Fibroblast of skin of right biceps (primary cell): ENCODE measurements around the gene CLASP1.
"Not testable (repeated sequence)": the region's sequence is repeated elsewhere in the genome, so short reads cannot be mapped to it uniquely, and the experiment has no call there.

Source experiments
- DNase-seq: peaks from one replicate; pipeline ENCODE4 v3.0.0-alpha.2; 2013

The CLASP1 gene

DNA sequence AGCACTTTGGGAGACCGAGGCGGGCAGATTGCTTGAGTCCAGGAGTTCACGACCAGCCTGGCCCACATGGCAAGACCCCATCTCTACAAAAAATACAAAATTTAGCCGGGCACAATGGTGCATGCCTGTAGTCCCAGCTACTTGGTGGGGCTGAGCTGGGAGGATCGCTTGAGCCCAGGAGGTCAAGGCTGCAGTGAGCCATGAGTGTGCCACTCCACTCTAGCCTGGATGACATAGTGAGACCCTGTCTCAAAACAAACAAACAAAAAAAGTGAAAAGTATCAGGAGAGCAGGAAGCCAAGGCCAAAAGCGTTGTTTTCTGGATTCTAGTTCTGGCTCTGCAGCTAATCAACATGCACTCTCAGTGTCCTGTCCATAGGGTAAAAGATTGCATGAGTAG is 10.7 kb upstream of the CLASP1 start:
- no peak for DNase-seq

DNA sequence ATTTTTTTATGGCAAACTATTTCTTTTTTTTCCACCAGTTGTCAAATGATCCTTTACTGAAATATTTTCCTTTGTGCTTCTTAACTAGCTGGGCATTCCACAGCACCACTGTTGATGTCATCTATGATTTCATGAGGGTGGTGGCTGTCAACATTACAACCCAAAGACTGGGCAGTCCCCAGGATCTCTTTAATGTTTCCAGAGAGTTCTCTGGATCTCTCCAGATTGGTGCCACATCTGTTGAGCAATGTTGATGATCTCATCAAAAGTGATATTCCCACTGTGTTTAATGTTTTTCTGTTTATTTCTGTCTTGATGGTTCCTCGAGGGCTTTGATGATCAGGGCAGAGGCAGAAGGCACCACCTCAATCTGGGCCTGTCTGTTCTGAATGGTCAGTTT is 9.1 kb upstream of the CLASP1 start:
- DNase-seq: not testable (repeated sequence)

DNA sequence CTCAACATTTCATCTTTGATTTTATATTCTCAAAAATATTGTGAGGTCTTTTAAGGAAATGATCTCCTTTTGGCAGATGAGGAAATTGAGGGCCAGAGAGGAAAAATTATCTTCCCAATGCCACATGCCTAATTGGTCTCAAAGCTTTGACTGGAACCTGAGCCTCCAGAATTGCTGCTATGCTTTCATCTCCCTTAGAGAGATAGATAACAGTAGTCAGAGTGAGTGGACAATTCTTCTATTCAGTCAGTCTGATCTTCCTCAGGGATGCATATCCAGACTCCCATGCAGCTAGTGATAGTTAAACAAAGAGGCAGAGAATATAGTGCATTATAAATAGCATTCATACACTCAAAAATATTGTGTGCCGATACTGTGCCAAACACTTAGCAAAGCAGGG is 3.8 kb upstream of the CLASP1 start:
- no peak for DNase-seq

DNA sequence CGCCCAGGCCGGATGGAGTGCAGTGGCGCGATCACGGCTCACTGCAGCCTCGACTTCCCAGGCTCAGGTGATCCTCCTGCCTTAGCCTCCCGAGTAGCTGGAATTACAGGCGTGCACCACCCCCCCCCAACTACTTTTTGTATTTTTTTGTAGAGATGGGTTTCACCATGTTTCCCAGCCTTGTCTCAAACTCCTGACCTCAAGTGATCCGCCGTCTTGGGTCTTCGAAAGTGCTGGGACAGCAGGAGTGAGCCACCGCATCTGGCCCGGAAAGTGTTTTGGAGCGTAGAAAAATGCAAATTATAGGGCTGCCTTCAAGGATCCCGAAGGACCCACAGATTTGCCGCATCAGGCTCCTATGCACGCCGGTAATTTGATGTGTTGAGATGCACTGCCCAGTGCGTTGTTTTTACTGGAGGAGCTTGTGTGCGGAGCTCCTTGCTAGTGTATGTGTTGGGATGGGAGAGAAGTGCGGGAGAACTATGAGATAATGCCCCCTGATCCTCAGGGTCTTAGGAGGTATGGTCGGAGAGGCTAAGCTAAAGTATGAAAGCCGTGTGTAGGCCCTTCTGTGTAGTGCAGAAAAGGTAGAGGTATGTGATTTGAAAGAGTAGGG is 1.2 kb upstream of the CLASP1 start:
- DNase-seq: peak; percentile 11

DNA sequence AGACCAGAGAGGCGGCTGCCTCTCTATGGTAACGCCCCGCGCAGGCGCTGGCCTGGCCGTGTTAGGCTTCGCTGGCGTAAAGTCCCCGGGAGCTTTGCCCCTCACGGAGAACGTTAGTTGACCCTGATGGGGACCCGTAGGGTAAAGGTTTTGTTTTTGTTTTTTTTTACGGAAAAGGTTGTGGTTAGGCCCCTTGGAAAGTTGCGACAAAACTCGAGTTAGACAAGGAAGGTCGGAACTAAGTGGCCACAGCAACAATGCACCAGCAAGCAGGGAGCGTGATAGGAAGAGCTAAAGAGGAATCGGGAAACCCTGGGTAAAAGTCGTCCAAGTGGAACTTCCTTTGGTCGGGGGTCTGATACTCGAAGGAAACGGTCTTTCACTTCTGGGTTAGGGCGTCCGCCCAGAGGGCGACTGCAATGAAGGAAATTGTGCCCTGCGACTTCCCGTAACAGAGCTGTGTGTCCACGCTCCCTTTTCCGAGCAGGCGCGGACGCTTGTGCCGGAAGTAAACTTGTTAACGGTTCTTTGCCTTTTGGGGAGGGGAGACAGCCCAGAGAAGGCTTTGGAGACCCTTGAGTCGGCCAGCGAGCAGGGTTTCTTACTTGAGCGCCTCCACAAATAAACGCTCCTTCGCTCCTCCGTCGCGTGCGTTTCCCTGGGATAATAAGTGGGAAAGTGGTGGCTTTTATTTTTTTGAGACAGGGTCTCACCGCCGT is 493 bp upstream of the CLASP1 start:
- DNase-seq: peak; percentile 98

DNA sequence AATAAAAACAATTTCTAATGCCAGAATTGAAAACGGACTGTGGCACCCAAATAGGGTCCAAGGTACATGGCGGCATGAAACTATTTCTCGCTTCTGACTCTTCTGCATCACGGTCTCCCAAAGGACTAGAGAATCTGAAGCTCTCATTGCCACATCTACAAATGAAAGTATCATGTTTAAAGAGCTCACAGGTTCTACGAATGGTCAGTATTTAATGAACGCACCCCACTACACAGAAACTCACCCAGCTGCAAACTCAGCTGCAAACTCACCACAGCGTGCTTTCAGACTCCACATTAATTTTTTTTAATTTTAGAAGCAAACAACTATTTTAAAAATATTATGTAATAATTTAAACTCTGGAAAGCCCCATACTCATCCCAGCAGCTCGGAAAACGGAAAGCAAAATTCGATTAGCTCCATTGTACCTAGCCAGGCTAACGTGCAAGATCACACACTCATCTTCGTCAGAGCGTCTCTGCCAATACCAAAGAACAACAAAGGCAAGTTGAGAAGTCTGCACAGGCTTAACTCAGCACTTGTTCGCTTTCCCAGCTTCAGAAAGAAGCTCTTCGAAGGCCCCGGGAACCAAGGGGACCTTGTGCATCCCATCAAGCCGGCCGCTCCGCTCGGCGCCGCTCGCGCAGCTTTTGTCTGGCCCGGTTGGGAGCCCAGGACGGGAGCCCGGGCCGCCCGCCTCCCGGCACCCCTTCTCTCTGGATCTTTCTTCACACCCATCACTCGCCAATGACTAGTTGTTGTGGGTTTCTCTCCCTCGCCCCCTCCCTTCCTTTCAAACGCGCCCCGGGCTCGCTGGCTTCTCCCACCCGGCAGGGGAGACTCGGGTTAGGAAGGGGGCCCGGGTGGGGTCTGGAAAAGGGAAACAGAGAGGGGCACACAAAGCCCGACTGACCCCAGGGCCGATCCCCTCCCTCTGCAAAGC is 785 bp downstream of the CLASP1 start:
- DNase-seq: peak; percentile 50

DNA sequence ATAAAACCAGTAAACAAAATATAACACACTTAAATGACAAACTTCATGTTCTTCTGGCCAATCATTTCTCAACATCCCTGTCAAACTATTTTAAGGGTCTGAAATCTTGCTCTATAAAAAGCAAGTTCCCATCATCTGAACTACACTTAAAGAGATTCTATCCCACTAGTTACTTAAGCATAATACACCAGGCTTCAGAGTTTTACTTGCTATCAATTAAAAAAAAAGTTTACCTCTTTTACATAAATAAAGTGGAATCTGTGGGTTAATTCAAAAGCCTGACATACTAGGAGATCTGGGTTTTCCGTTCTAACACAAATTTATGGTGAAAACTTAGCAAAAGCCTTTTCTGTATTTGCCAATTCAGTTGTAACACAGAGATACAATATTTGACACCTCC is 1.9 kb downstream of the CLASP1 start:
- DNase-seq: no peak

DNA sequence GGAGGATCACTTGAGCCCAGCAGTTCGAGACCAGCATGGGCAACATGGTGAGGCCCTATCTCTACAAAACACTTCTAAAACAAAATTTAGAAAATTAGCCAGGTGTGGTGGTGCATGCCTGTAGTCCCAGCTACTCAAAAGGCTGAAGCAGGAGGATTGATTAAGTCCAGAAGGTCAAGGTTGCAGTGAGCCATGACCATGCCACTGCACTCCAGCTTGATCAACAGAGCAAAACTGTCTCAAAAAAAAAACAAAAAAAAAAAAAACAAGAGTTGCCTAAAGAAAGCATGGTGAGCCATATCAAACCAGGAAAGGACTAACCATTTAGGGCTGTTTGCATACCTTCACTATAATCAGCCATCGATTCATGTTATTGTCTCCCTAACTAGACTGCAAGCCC is 4.5 kb downstream of the CLASP1 start:
- DNase-seq: no peak

DNA sequence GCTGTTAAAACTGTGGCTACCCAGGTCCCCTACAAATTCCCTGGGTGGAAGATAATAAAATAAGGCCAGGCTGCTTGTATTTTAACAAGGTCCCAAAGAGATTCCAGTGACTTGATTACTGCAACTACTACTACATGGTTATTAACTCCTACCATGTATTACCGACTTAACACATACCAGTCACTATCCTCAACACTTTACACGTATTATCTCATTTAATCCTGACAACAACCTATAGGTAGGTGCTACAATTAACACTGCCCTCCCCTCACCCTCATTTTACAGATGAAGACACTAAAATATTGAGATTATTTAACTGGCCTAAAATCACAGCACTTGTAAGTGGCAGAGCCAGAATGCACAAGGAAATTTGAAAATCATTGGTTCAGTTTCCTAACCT is 5.4 kb downstream of the CLASP1 start:
- DNase-seq: no peak

DNA sequence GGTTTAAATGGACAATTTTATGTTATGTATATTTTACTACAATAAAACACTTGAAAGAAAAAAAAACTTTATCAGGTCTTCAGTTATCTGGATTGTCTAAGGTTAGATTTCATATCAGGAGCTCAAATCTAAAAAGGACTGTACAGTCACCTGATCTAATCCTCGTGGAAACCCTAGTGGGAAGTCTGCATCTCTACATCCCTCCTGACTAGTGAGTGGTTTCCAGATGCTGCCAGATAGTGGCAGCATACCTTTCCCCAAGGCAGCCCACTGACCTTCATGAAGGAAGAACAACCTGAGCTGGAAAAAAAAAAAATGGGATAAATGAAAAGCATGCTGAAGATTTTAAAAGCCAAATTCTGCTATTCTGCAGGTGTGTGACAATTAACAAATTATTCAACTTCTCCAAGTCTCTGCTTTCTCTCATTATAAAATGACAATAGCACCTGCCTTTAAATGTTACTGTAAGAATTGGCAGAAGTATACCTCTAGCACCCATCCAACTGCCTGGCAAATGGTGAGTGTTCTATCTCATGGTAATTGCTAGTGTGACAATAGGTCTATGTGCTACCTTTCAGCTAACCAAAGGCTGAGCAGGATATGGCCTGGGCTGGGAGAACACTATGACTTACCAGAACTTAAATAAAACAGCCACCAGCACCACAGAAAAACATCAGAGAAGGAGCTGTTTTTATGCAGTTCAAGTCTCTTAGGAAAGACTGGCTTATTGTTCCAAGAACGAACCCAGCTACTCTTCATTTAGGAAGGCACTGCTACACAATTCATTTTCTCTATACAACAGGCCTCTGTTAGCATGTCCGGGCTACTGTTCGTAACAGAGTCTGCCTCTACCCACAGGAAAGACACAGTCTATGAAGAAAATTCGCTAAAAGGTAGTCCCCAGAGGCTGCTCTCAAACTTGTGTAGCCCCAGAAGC is 8.6 kb downstream of the CLASP1 start:
- no peak for DNase-seq

DNA sequence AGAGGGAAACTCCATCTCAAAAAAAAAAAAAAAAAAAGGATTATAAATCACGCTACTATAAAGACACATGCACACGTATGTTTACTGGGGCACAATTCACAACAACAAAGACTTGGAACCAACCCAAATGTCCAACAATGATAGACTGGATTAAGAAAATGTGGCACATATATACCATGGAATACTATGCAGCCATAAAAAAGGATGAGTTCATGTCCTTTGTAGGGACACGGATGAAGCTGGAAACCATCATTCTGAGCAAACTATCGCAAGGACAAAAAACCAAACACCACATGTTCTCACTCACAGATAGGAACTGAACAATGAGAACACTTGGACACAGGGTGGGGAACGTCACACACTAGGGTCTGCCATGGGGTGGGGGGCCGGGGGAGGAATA is 9.4 kb downstream of the CLASP1 start:
- DNase-seq: not testable (repeated sequence)

DNA sequence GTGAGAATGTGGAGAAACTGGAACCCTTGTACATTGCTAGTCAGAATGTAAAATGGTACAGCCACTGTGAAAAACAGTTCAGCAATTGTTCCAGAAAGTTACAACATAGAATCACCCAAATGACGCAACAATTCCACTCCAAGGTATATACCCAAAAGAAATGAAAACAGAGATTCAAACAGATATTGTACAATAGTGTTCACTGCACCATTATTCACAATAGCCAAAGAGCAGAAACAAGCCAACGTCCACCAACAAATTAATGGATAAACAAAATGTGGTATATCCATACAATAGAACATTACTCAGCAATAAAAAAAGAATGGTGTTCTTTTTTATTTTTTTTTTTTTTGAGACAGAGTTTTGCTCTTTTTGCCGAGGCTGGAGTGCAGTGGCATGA is 10.9 kb downstream of the CLASP1 start:
- DNase-seq: no peak

DNA sequence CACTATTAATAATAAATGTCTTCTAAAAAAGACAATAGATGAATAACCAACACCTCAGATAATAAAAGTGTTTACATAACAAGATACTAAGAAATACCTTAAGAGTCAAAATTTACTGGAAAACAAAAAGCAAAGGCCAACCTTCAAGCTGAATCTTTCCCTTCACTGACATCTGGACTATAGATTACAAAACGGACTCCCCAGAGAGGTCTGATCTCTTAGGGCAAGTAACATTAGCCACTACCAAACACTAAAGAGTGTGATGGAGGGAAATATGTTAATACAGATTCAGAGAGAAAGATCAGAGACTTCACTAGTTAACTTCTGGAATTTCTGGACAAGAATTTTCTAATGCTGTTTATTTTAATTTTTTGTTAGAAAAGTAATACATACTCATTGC is 13.9 kb downstream of the CLASP1 start:
- no peak for DNase-seq

DNA sequence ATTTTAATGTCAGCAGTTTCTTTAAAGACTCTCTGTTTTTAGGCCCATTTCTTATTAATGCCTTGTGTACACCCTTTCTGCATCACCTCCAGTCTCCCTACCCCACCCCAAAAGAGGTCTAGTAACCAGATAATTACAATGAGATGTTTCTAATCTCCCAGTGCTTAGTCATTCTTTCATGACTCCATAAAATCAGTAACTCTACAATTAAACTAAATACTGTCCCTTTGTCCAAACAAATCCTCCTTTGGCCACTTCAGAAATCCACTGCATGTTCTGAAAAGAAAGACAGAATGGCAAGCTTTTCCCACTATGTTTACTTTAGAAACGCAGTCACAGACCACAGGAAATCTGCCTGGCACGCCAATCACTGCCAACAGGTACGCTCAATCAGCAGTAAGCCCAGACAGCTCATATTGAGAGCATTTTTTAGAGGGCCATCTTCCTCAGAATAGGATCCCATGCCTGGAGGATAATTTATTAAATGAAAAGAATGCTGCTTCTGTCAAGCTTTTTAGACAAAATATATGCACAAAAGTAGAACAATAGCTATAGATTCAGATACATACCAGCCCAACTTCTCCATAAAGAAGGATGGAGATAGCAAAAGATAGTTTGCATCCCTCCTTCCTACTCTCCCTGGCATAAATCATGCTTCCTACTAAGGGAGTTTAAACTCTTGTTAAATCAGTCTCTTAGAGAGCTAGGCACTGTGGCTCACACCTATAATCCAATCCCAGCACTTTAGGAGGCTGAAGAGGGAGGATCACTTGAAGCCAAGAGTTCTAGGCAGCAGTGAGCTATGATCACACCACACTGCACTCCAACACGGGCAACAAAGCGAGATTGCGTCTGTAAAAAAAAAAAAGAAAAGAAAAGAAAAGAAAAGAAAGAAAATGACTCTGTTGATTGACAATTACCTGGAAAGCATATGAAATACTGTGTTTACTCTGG is 14.6 kb downstream of the CLASP1 start:
- peak; percentile 47 for DNase-seq

DNA sequence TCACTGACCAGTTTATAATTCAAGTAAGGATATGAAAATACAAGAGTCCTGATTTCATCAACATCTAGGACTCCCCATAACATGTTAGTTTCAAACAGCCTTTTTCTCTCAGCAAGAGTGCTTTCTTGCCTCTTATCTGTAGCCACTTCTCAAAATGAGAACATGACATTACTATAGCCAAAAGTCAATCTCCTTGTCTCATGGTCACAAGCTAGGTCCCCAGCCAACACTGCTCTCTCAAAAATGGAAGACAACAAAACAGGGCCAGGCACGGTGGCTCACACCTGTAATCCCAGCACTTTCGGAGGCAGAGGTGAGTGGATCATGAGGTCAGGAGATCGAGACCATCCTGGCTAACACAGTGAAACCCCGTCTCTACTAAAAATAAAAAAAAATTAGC is 15.8 kb downstream of the CLASP1 start:
- no peak for DNase-seq

DNA sequence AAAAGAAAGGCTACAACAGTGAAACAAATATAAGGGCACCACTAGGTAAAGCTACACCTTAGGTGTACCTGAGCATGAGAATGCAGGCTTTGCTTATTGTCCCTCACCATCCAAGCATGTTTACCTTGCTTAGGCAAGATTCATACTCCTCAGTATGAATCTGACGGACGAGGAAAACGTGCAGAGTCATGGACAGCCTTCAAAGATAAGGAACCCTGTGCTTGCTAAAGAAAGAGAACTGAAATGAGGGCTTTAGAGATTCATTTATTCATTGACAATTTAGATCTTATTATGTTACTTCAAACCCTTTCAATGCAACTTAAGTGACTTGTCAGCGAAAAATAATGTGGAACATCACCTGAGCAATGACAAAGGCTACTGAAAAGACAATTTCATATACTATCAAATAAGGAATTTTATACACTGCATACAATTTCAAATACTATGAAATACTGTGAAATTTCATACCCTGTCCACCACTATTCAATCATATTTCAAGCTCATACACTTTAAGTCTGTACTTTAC is 21.7 kb downstream of the CLASP1 start:
- no peak for DNase-seq

DNA sequence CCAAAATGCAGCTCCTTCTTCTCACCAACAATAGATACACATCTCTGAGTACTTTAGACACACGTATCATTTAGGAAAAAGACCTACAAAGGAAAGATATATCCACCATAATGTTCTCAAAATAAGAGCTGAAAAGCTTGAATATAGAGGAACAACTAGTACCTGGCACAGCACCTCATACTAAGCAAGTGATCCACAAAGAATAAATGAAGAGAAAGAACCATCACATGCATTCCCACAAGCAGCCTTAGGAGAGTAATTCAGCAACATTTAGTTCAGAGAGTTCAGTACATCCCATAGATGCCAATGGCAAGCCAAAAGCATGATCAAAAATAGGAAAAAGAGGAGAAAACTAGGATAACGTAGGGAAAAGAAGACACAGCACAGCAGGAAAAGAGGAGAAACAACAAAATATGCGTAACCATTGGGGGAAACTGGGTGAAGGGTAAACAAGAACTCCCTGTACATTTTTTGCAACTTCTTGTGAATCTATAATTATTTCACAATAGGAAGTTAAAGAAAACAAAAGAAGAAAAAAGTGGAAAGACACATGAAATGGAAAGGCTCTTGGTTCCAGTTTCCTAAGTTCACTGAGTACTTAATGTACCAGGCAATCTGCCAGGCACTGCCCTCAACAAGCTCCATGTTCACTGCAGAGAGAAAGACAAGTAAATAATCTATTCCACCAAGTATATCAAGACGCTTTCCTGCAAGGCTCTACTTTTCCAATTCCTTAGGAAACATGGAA is 22.3 kb downstream of the CLASP1 start:
- DNase-seq: no peak

DNA sequence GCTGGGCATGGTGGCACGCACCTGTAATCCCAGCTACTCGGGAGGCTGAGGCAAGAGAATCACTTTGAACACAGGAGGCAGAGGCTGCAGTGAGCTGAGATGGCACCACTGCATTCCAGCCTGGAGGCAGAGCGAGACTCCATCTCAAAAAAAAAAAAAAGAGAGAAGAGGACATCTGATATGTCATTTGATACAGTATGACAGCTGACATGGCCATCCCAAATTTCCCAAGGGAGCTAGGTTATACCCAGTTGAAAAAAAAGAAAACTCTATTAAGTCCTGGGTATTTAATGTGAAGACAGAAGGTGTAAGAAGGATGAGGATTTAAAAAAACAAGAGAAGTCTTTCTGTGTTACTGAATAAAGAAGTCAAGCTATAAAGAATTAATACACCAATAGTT is 23.3 kb downstream of the CLASP1 start:
- no peak for DNase-seq

DNA sequence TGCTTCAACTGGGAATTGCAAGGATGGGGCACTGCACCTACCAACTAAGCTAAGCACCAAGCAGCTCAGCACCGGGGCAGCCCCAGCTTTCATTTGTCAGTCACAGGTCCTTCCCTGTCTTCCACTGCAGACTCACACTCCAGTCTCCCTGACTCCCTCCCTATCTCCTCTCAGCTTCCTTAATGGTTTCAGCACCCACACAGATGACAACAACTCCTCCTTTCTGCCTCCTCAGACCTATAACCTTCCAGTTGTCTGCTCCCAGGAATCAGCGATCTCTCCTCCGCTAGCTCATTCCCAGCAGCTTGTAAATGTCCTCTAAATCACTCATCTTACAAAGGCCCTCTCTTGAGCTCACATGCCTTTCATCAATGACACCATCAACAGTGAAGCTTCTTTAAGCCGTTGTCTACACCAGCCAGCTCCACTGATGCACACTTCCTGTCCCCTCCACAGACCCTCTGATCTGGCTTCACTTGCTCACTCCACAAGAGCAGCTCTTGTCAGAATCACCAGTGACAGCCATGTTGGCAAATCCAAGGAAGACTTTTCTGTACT is 32.1 kb downstream of the CLASP1 start:
- no peak for DNase-seq

DNA sequence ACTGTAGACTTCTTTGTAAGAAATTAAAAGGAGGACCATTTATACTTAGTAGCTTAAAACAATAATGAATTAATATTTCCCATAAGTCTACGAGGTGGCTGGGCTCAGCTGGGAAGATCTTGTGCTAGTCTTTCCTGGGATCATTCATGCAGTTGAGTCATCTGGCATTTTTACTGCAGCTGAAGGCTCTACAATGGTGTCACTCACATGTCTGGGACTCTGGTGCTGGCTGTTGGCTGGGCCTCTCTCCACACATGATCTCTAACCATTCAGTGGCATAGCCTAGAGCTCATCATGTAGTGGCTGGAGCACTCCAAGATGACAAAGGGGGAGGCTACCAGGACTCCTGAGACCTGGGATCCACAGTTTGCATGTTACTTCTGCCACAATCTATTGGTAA is 35.5 kb downstream of the CLASP1 start:
- no peak for DNase-seq
